Endothelial cell of umbilical vein (primary cell): Measurements from ENCODE around the gene NEMP1. TPM values are rescaled to one million over a fixed set of nuclear protein-coding genes. Genes with fewer than 3 reads are reported as not detected.

ENCODE experiments used
- BruUV-seq: library from RNA; stranded (reverse); fragments of 400-500 nt; replicated peaks from 2 replicates; lab custom pipeline; 2021; lab: Mats Ljungman, UMichigan
- CTCF ChIA-PET: fragments of 300-600, 350-600 bp; sonication (Branson Sonifier 250); formaldehyde crosslinking; loops from one replicate; lab custom pipeline; 2021; ENCODE audit warnings: antibody characterized with exemption, inconsistent platforms; lab: Charles Lee
- POLR2A ChIA-PET: fragments of 300-600, 350-600 bp; sonication (Branson Sonifier 250); formaldehyde crosslinking; loops from one replicate; lab custom pipeline; 2021; ENCODE audit warnings: antibody characterized with exemption, inconsistent platforms; lab: Charles Lee
- DNase-seq: peaks from one replicate; pipeline ENCODE4 v3.0.0-alpha.2; 2011; ENCODE audit warnings: low read depth, low spot score
- FAIRE-seq: peaks from 2 replicates; lab custom pipeline; 2011; peaks lifted over from hg19 to GRCh38; lab: Jason Lieb, UNC
- H2AFZ ChIP-seq: 2 replicates; pipeline ENCODE4 v1.6.0; 2012; ENCODE audit warnings: low read depth, low read length, control low read depth, inconsistent platforms
- H3K27ac ChIP-seq: 2 replicates; pipeline ENCODE4 v1.5.1; 2011; ENCODE audit warnings: low read depth, mild to moderate bottlenecking, control low read depth, low read length, moderate library complexity; ENCODE audit not compliant: insufficient read depth
- H3K27me3 ChIP-seq, 2 experiments: 2 replicates each; pipeline versions ENCODE4 v1.6.0 to v1.6.1; 2011; ENCODE audit warnings: low read length in 2 of 2, mixed read lengths in 1 of 2; ENCODE audit not compliant: control insufficient read depth in 2 of 2, insufficient read depth in 2 of 2
- H3K36me3 ChIP-seq, 2 experiments: 2 replicates in 1 of 2; 3 replicates in 1 of 2; pipeline ENCODE4 v1.5.1; 2011; ENCODE audit warnings: low read length in 2 of 2, mild to moderate bottlenecking in 1 of 2, moderate library complexity in 1 of 2; ENCODE audit not compliant: control insufficient read depth in 2 of 2, insufficient read depth in 2 of 2; ENCODE audit errors: extremely low read depth in 1 of 2
- H3K4me1 ChIP-seq: 3 replicates; pipeline ENCODE4 v1.5.1; 2011; ENCODE audit warnings: mild to moderate bottlenecking, low read length; ENCODE audit not compliant: control insufficient read depth, insufficient read depth; ENCODE audit errors: extremely low read depth
- H3K4me2 ChIP-seq: 2 replicates; pipeline ENCODE4 v1.6.1; 2011; ENCODE audit warnings: low read length, control low read depth, mixed read lengths; ENCODE audit not compliant: insufficient read depth
- H3K4me3 ChIP-seq, 3 experiments: fragments of 200-600 bp in 1 of 3; sonication (generic), shearing (Covaris generic) in 1 of 3; replicated peaks in 1 of 3; 2 replicates each; pipeline ENCODE4 v1.5.1; 2011 to 2016; ENCODE audit warnings: control low read depth in 3 of 3, low read length in 3 of 3, mild to moderate bottlenecking in 2 of 3, inconsistent platforms in 1 of 3, low read depth in 1 of 3, moderate library complexity in 1 of 3; ENCODE audit not compliant: insufficient read depth in 1 of 3
- H3K79me2 ChIP-seq: 2 replicates; pipeline ENCODE4 v1.6.0; 2012; ENCODE audit warnings: low read length, inconsistent platforms; ENCODE audit not compliant: control insufficient read depth, insufficient read depth
- H3K9ac ChIP-seq: replicated peaks from 2 replicates; pipeline ENCODE3; 2011; ENCODE audit warnings: low read length, control low read depth; ENCODE audit not compliant: insufficient read depth; ENCODE audit errors: extremely low read depth
- H3K9me1 ChIP-seq: replicated peaks from 3 replicates; pipeline ENCODE4 v1.6.0; 2011; ENCODE audit warnings: mild to moderate bottlenecking, low read length; ENCODE audit not compliant: control insufficient read depth, insufficient read depth; ENCODE audit errors: extremely low read depth
- H3K9me3 ChIP-seq: replicated peaks from 2 replicates; pipeline ENCODE4 v1.5.1; 2012; ENCODE audit warnings: low read length, inconsistent platforms; ENCODE audit not compliant: control insufficient read depth, insufficient read depth
- H4K20me1 ChIP-seq: replicated peaks from 2 replicates; pipeline ENCODE3; 2011; ENCODE audit warnings: mild to moderate bottlenecking, low read length; ENCODE audit not compliant: control insufficient read depth, insufficient read depth; ENCODE audit errors: extremely low read depth
- FOS ChIP-seq: IDR thresholded peaks from 2 replicates; pipeline ENCODE4 v1.6.1; 2011; ENCODE audit warnings: mild to moderate bottlenecking, low read length, moderate library complexity, borderline replicate concordance; ENCODE audit not compliant: insufficient read depth
- GATA2 ChIP-seq: IDR thresholded peaks from 2 replicates; pipeline ENCODE4 v1.7.0; 2011; ENCODE audit warnings: low read depth, mild to moderate bottlenecking, moderate library complexity, mixed read lengths, low read length; ENCODE audit not compliant: insufficient read length, insufficient read depth
- JUN ChIP-seq: IDR thresholded peaks from 2 replicates; pipeline ENCODE4 v1.6.1; 2011; ENCODE audit warnings: borderline replicate concordance, low read depth; ENCODE audit not compliant: insufficient read length, insufficient read depth
- MYC ChIP-seq: IDR thresholded peaks from one replicate; pipeline ENCODE4 v1.6.1; 2011; ENCODE audit warnings: mild to moderate bottlenecking, low read depth, low read length
- POLR2A ChIP-seq: IDR thresholded peaks from 2 replicates; pipeline ENCODE4 v1.6.1; 2012; ENCODE audit warnings: low read depth, mild to moderate bottlenecking, control low read depth, low read length
- POLR2AphosphoS5 ChIP-seq: IDR thresholded peaks from 2 replicates; pipeline ENCODE4 v1.6.1; 2012; ENCODE audit warnings: low read depth, mild to moderate bottlenecking, control low read depth, low read length, moderate library complexity; ENCODE audit not compliant: insufficient read depth
- dilution Hi-C: fragments of 300-500 bp; cut with MboI; formaldehyde crosslinking; loops from one replicate; pipeline ENCODE4 v1.15.0; 2019; ENCODE audit warnings: low sequenced_read_pairs; ENCODE audit not compliant: extremely low pct_ligation_motif_present
- intact Hi-C: fragments of 100-400 bp; cut with micrococcal nuclease; formaldehyde crosslinking; loops from one replicate; pipeline ENCODE4 v1.10.0; 2022
- polyA plus RNA-seq, 4 experiments: library from polyadenylated mRNA; depleted of rRNA in 3 of 4; stranded (reverse) in 3 of 4; unstranded in 1 of 4; fragments of >200 nt; gene quantifications; 2 replicates each; pipeline versions ENCODE4 v1.2.1 to v1.2.3, GENCODE V29; 2011 to 2012; ENCODE audit warnings: missing spikeins in 1 of 4
- total RNA-seq: library from RNA; stranded (reverse); gene quantifications from 2 replicates; pipeline ENCODE4 v1.2.3, GENCODE V29; 2021
- TF ChIP-seq, protein P1 (sequence below), 2 donors: IDR thresholded peaks; 1 replicate in 1 of 2; 2 replicates in 1 of 2; pipeline ENCODE4 v1.5.1; 2011; ENCODE audit warnings: low read length in 2 of 2, mild to moderate bottlenecking in 2 of 2, moderate library complexity in 2 of 2, control low read depth in 1 of 2, inconsistent platforms in 1 of 2, low read depth in 1 of 2; ENCODE audit not compliant: insufficient read depth in 1 of 2; ENCODE audit errors: extremely low read depth in 1 of 2
- TF ChIP-seq, protein P2 (sequence below): IDR thresholded peaks from 2 replicates; pipeline ENCODE4 v1.6.1; 2011; ENCODE audit not compliant: insufficient read depth, insufficient read length

The NEMP1 gene
- total and polyA plus RNA-seq, 2 donors (not counting 3 experiments of a cell fraction or from before 2014, with no cell fraction given), result 10.8 to 21.5 TPM

DNA sequence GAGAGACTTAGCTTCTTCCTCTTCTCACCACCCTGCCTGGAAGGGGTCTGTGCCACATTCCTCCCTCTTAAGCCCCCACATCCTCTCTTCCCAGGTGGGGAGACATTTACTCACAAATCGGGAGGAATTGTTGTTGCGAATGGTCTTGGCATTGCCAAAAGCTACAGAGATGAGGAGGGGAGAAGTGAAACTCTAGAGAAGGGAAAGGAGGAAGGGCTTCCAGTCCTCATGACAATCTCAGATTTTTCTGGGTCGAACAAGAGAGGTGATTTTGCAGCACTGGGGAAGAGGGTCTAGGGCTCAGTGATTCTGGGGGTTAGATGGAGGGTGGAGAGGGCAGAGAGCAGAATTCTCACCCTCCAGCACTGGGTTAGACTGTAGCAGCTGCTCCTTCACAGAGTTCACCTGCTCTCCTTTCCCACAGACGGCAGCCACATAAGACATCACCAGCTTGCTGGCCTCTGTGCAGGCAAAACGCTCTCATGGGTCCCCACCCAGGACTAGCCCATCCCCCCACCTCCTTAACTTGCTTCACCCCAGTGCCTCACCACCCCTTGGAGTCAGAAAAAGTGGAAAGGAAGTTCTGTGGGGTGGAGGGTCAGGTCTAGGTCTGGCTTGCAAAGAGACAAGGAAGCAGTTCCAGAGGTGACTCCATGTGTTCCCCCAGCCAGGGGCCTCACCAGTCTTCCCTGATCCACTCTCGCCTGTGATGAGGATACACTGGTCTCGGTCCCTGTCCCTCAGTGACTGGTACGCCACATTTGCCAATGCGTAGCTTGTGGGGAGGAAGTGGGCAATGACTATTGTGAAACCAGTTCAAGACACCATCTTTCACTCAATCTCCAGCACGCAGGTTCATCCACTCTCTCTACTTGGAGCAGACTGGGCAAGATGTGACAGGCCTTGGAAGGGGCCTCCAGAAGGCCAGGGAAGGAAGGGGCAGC is 31.4 kb downstream of the NEMP1 start:
- BruUV-seq, result no TSS peak
- no peaks in the 10 kb centered on the region for H3K79me2 ChIP-seq
- H3K36me3 ChIP-seq, result no peaks in the 10 kb centered on the region
- no peak for FAIRE-seq
- ChIA-PET POLR2A (no interaction called here), CTCF (interaction anchor here (0.7 kb wide), 1 partner anchor 77 kb away, joined by 3 read pairs; no protein-coding TSS in a partner anchor)
- TF ChIP-seq, protein P1, sequence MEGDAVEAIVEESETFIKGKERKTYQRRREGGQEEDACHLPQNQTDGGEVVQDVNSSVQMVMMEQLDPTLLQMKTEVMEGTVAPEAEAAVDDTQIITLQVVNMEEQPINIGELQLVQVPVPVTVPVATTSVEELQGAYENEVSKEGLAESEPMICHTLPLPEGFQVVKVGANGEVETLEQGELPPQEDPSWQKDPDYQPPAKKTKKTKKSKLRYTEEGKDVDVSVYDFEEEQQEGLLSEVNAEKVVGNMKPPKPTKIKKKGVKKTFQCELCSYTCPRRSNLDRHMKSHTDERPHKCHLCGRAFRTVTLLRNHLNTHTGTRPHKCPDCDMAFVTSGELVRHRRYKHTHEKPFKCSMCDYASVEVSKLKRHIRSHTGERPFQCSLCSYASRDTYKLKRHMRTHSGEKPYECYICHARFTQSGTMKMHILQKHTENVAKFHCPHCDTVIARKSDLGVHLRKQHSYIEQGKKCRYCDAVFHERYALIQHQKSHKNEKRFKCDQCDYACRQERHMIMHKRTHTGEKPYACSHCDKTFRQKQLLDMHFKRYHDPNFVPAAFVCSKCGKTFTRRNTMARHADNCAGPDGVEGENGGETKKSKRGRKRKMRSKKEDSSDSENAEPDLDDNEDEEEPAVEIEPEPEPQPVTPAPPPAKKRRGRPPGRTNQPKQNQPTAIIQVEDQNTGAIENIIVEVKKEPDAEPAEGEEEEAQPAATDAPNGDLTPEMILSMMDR (IDR thresholded peaks at IDR 0.05; ENCODE audit: extremely low read depth in 1 of 2, insufficient read depth in 1 of 2, low read depth in 1 of 2, low read length in 2 of 2), result no peak
- TF ChIP-seq, protein P2, sequence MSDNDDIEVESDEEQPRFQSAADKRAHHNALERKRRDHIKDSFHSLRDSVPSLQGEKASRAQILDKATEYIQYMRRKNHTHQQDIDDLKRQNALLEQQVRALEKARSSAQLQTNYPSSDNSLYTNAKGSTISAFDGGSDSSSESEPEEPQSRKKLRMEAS, result no peak
- no peak for TF ChIP-seq FOS
- no peak for TF ChIP-seq JUN
- TF ChIP-seq MYC, result no peak
- no peak for TF ChIP-seq POLR2A
- no peak for TF ChIP-seq POLR2AphosphoS5
- no peak for TF ChIP-seq GATA2
- no peak overlapping the region for H2AFZ ChIP-seq
- H3K4me1 ChIP-seq, result no peaks in the 10 kb centered on the region
- no peaks in the 10 kb centered on the region for H3K9me1 ChIP-seq
- peaks cover 10 to 12% of the 10 kb centered on the region in 2 experiments for H3K27me3 ChIP-seq
- intact Hi-C loops (no loop called here), dilution Hi-C loops (no loop called here)
- no peak overlapping the region for H3K4me3 ChIP-seq
- no peak overlapping the region for H3K9ac ChIP-seq
- no peak overlapping the region for H3K4me2 ChIP-seq
- H3K9me3 ChIP-seq, result no peaks in the 10 kb centered on the region
- DNase-seq, result no peak
- H4K20me1 ChIP-seq, result no peaks in the 10 kb centered on the region
- no peak overlapping the region for H3K27ac ChIP-seq
